Right kidney (tissue), 1 donor: ENCODE results near the gene DNAH9.

Source experiments
- DNase-seq: peaks from one replicate; pipeline ENCODE4 v3.0.0-alpha.2; 2016

Gene DNAH9

GRCh38 chr17:11645426-11645825 lies 47.2 kb downstream of the DNAH9 start:
- no peak for DNase-seq

DNA sequence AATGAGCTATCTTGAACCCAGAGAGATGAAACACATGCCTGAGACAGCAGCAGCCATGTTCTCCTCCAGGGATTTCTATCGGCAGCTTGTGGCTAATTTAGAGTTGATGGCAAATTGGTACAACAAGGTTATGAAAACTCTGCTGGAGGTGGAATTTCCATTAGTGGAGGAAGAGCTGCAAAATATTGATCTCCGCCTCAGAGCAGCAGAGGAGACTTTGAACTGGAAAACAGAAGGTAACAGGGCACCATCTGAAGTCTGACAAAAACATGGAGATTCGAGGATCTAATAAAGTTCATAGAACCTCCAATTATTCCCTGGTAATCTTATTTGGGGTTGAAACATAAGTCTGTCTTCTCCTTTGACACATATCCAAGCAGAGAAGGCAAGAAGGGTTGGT lies 52.8 kb downstream of the DNAH9 start:
- DNase-seq = no peak

DNA sequence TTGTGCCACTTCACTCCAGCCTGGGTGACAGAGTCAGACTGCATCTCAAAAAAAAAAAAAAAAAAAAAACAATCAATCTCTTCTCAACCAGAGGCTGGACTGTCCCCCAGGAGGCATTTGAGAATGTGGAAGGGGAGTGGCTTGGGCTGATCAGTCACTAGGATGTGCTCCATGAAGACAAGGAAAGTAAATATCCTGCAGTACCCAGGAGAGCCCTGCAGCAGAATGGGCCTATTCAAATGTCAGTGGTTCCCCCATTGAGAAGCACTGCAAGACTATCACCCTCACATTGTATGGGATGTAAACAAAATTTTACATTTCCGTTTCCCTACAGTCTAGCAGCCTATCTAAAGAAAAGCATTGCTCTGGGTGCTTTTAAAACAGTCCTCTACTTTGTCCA lies 70.3 kb downstream of the DNAH9 start:
- no peak for DNase-seq

DNA sequence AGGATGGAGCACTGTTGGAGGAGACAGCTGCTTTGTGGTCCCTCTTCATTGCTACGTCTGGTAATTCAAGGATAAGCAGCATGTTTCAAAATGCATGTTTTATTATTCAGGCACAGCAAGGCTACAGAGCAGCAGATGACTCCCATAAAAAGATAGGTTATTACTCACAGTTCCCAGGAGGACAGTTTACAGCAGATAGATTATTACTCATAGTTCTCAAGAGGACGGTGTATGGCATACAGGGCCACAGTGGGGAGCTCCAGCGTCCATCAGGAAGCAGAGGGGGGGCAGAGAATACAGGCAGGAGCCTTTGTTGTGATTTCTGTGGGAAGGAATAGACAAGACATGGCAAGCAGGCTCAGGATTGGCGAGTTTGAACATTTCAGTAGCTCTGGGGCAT lies 72.9 kb downstream of the DNAH9 start:
- DNase-seq = no peak

DNA sequence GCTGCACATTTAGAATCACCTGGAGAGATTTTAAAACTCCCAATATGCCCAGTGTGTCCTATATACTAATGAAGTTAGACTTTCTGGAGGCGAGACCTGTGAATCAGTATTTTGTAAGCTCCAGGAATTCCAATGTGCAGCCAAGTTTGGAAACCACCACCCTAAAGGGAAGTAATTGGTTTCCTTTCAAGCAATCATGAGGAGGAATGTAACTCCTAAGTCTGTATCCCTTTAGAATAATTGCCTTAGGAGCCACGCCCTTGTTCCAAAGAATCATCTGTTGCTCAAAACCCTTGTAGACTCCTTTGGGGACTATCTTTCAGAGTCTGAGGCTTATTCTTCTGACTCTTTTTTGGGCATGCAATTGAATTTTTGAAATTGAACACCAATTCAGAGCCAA lies 84.4 kb downstream of the DNAH9 start:
- DNase-seq = no peak

- DNase-seq = no peak
Observed at GRCh38 chr17:11690681-11691080, 92.4 kb downstream of the DNAH9 start.

- DNase-seq = no peak
Observed at GRCh38 chr17:11692688-11693087, 94.4 kb downstream of the DNAH9 start.

GRCh38 chr17:11693284-11693683 lies 95.0 kb downstream of the DNAH9 start:
- DNase-seq = no peak

GRCh38 chr17:11700668-11701067 lies 102.4 kb downstream of the DNAH9 start:
- no peak for DNase-seq

DNA sequence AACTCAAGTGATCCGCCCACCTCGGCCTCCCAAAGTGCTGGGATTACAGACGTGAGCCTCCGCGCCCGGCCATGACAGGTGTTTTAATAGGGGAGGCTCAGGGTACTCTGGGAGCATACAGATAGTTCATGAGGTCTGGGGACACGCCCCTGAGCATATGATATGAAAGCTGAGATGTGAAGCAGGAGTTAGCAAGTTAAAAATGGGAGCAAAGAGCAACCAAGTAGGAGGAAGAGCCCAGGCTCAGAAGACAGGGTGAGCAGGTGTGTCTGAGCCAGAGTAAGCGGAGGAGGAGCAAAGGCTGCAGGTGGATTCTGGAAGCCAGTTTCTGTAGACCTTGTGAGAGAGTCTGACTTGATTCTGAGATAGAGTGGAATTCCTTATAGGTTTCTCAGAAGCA lies 103.6 kb downstream of the DNAH9 start:
- no peak for DNase-seq

DNA sequence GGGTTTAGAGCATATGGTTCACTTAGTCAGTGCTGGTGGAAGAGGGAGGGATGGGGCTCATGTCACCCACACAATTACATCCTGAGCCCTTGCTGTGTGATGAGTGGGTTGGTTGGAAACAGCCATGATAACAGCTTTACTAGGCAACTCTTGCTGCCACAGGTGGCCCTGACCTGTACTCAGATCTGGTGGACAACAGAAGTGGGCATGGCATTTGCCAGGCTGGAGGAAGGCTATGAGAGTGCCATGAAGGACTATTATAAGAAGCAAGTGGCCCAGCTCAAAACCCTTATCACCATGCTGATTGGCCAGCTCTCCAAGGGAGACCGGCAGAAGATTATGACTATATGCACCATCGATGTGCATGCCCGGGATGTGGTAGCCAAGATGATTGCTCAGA lies 105.8 kb downstream of the DNAH9 start:
- DNase-seq = no peak

DNA sequence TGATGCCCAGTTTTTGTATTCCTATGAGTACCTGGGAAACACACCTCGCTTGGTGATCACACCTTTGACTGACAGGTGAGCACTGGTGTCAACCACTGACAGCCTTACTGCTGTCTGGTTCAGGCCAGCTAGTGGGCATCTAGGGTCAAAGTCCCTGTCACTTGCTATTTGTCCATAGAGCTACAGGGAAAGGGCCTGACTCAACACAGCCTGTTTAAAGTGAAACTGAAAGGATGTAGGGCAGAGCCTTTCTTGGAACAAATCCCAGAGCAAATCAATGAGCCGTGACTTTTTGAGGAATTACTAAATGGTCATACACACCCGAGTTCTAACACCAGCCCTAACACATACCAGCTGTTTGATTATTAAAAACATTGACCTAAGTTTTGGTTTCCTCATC lies 106.8 kb downstream of the DNAH9 start:
- DNase-seq = no peak

- DNase-seq = no peak
Observed at GRCh38 chr17:11707586-11707985, 109.3 kb downstream of the DNAH9 start.

- DNase-seq = no peak
Observed at GRCh38 chr17:11712456-11712855, 114.2 kb downstream of the DNAH9 start.

DNA sequence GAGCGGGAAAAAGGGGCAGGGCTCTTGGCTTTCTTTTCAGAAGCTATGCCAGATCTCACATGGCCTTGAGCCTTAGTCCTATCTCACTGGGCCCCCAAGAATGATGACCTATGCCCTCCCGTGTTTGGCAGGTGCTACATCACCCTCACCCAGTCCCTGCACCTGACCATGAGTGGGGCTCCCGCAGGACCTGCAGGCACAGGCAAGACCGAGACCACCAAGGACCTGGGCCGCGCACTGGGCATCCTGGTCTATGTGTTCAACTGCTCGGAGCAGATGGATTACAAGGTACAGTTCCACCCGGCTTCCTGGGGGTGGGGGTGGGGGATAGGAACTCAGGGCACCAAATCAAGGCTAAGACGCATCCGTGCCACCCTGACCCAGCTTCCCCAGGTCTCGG lies 120.9 kb downstream of the DNAH9 start:
- DNase-seq = no peak

GRCh38 chr17:11719856-11720255 lies 121.6 kb downstream of the DNAH9 start:
- DNase-seq = no peak

DNA sequence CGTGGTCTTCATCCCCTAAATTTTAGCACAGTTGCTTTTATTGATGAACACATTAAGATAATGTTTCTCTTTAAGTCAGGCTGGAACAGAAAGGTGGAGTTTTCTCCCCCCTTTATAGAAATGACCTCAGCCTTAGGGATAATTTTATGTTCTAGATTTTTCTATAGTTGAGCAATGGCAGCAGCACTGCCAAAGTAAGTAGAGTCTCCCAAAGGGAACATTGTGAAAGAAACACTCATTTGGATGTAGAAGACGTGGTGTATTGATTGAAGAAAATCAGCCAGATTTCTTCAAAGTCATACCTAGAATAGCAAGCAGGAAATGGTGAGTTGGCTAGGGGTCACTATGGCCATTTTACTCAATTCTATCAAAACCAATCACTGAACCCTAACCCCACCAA lies 122.5 kb downstream of the DNAH9 start:
- no peak for DNase-seq

DNA sequence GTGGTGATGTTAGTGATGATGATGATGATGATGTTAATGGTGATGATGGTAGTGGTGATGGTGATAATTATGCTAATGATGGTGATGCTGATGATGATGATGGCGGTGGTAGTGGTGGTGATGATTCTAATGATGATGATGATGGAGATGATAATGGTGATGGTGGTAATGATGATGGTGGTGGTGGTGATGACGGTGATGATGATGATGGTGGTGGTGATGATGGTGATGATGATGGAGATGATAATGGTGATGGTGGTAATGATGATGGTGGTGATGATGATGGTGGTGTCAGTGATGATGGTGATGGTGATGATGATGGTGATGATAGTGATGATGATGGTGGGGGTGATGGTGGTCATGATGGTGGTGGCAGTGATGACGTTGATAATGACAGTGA lies 132.5 kb downstream of the DNAH9 start:
- no peak for DNase-seq

DNA sequence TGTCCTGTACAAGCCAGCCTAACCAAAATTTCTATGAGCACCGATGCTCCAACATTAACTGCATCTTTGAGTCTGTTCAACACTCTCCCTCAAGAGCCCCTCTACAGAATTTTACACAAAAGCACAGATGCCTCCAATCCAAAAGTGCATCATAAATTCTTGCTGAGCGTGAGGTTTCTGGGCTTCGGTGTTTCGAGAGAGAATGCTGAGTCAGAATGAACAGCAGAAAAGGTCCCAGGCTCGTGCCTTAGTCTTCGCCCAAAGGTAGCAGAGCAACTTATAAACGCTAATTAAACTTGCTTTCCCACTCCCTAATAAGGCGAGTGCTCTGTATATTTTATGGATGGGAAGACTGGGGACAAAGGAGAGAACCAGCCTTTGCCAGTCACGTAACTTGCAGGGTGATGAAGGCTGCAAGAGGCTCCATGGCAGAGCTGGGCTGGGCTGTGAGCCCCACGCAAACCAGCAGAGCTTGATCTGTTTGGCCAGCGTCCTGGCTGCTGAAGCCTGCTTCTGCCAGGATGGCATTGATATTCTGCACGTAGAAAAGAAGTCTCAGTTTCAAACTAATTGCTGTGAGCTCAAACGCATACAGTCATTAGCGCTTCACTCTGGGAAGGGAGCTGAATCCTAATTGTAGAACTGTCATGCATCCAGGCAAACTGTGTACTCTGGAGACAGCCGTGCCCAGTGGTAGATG lies 138.5 kb downstream of the DNAH9 start:
- DNase-seq = no peak

GRCh38 chr17:11737313-11737679 lies 139.0 kb downstream of the DNAH9 start:
- no peak for DNase-seq

DNA sequence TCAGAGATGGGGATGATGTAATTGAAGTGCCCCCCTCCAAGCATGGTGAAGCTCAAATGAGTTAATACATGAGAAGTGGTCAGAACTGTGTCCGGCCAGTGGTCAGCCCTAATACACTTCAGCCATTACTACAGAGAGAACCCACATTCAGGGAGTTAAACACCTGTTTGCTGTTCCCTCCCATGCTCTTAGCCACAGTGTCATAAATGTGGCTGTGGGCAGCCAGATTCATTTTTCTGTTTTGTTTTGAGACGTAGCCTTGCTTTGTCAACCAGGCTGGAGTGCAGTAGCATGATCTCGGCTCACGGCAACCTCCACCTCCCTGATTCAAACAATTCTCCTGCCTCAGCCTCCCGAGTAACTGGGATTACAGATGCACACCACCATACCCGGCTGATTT lies 139.9 kb downstream of the DNAH9 start:
- DNase-seq = no peak

- no peak for DNase-seq
Observed at GRCh38 chr17:11739351-11739750, 141.1 kb downstream of the DNAH9 start.

GRCh38 chr17:11739848-11740247 lies 141.6 kb downstream of the DNAH9 start:
- DNase-seq = no peak

- no peak for DNase-seq
Observed at GRCh38 chr17:11742886-11743285, 144.6 kb downstream of the DNAH9 start.

GRCh38 chr17:11744696-11745095 lies 146.4 kb downstream of the DNAH9 start:
- no peak for DNase-seq
